HG02981 (cell line): ENCODE measurements around the gene BNIP5.
"Not testable (repeated sequence)": the region's sequence is repeated elsewhere in the genome, so short reads cannot be mapped to it uniquely, and the experiment has no call there.

ENCODE experiments used
- ATAC-seq: cut with Tn5 transposase; IDR thresholded peaks from one replicate; pipeline ENCODE4 v1.9.1; 2021; ENCODE audit warnings: mild to moderate bottlenecking, moderate library complexity; ENCODE audit not compliant: unreplicated experiment

The BNIP5 gene

GRCh38 chr6:36345681-36346466 lies 9.2 kb upstream of the BNIP5 start:
- ATAC-seq = no peak

- ATAC-seq = no peak
These were observed 6.5 kb upstream of the BNIP5 start for GRCh38 chr6:36343109-36343680.

- ATAC-seq = no peak
These were observed 4.1 kb upstream of the BNIP5 start for GRCh38 chr6:36340618-36341454.

DNA sequence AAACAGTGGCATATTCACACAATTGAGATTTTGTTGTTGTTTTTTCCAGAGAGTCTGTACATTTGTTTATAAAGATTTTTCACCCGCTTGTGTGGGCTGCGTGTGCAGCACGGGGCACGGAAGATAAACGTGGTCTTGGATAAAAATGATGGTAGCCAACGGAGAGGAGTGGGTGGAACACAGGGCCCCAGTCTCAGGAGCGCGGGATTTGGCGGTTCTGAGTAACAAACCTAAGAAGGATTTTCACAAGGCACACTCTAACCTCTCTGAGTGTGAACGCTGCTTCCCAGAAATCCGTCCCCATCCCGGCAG lies 3.6 kb upstream of the BNIP5 start:
- no peak for ATAC-seq

GRCh38 chr6:36339146-36339545 lies 2.5 kb upstream of the BNIP5 start:
- no peak for ATAC-seq

- ATAC-seq = not testable (repeated sequence)
These were observed 1.5 kb upstream of the BNIP5 start for GRCh38 chr6:36338223-36338622.

- no peak for ATAC-seq
These were observed 1.1 kb upstream of the BNIP5 start for GRCh38 chr6:36337814-36338213.

DNA sequence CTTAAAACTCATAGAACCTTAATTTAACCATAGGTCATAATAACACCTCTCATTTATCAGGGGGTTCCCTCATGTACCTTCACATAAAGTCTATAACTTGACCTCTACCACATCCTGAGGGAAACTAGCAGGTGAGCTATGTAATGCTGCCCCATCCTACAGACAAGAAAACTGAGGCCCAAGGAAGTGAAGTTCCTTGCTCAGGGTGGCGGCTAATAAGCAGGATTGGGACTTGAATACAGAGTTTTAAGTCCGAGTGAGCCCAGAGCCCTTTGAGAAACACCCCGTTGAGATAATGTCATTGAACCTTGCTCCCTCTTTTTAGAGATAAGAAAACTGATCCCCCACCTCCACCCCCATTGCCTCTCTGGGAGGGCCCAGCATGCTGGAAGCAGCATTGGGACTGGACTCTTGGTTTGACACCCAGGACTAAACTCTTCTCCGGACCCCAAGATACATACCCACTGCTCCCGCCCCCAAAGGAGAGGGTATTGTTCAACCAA lies 429 bp downstream of the BNIP5 start:
- ATAC-seq = no peak

GRCh38 chr6:36335465-36336207 lies 1.1 kb downstream of the BNIP5 start:
- ATAC-seq = no peak

- no peak for ATAC-seq
These were observed 1.7 kb downstream of the BNIP5 start for GRCh38 chr6:36334832-36335459.

GRCh38 chr6:36333931-36334725 lies 2.6 kb downstream of the BNIP5 start:
- no peak for ATAC-seq

DNA sequence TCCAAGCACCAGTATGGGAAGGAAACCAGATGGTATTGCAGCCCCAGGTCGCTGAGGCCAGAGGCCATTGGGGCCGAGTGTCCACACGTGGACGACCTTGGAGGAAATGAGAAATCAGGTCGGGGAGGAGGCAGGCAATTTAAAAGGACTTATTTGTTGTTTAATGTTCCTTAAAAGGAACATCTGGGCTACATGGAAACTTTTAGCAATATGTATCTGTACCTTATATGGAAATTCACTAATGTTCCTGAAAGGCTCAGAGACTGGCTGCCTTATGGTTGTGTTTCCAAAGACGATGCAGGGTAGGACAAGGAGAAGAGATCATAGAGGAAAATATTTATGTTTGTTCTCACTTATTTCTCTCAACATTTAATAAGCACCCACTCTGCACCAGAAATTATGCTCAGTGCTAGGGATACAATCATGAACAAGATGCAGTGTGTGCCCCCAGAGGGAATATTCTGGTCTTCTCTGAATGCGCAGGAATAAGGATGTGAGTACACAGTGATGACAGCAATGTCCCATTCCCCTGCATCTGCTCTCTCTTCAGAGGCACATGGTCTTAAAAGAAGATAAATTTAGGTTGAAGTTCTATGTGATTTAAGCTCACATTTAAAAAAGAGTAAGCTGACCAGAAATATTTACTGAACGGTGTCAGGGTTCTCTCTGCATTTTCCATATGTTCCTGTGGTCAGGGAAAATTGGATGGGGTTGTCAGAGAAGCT lies 3.4 kb downstream of the BNIP5 start:
- no peak for ATAC-seq

DNA sequence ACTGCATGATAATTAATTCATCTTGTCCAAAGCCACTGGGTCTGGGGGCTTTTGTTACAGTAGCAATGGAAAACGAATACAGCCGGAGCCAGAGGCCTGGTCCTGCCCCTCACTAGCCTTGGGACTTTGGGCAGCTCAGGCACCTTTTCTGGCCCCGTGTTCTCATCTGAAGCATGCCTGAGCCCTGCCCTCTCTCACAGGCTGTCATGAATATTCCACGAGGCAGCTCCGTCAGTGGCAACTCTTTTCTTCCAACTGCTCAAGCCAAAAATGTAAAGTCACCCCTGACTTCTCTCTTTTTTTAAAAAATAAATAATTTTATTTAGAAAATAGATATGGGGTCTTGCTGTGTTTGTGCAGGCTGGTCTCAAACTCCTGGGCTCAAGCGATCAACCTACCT lies 5.3 kb downstream of the BNIP5 start:
- ATAC-seq = no peak

DNA sequence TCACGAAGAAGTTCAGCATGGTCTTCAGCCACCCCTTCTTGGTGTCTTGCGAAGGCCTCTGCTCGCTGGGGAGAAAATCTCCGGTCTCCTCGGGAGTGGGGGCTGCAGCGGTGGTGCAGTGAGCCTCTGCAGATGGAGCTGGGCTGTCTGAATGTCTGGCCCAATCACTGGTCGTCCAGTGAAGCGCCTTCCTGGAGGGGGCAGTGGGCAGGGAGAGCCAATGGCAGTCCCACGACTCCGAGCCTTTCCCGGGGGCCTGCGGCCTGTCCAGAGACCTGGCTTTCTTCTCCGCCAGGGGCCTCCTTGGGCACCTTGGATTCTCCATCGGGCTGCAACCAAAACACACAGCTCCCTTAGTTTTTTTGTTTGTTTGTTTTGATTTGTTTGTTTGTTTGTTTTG lies 6.3 kb downstream of the BNIP5 start:
- ATAC-seq = no peak

DNA sequence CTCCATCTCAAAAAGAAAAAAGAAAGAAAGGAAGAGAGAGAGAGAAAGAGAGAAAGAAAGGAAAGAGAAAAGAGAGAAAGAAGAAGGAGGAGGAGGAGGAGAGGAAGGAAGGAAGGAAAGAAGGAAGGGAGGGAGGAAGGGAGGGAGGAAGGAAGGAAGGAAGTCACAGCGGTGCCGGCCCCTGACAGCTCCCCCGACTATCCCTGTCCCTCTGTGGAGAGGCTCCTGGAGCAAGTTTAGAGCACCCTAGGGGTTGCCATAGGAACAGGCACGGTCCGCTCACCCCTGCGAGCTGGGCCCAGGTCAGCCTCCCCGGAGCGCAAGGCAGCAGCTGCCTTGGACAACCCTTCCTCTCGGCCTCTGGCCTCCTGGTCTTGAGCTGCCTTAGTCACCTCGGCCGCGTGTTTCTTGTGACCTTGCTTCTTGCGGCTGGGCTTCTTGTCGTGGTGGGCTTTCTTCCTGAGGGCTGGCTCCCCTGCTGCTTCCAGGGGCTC lies 6.8 kb downstream of the BNIP5 start:
- no peak for ATAC-seq

- no peak for ATAC-seq
These were observed 8.1 kb downstream of the BNIP5 start for GRCh38 chr6:36328600-36328999.

GRCh38 chr6:36327919-36328236 lies 8.8 kb downstream of the BNIP5 start:
- ATAC-seq = no peak

DNA sequence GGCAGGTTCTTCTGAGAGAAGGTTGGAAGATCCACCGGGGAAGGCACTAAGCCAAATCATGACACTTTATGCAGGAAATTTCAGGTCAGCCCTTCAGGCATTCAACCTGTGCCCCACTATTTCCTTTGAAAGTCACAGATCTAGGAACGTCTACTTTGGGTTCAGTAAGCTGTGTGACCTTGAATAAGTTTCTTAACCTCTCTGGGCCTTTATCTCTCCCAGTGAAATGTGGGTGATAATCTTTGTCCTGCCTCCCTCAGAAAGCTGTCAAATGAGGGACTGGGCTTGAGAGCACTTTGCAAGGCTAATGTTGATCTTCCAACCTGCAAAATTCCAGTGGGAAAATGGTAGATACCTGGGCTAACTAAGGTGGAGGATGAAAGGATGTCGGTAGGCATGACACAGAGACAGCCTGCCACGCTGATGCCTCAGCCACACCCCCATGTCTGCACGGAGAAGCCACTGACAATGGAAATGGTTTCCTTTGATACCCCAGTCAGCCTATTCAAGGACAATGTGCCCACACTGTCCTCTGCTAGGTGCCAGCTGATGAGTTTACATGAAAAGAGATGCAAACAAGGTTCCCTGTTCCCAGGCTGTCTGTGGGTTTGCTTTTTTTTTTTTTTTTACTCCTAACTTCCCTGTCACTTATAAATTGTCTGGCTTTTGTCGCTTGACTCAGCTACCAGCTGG lies 9.3 kb downstream of the BNIP5 start:
- ATAC-seq = no peak
